ENCODE results near the gene MAN2A1. TPM values are rescaled to one million over a fixed set of nuclear protein-coding genes. Genes with fewer than 3 reads are reported as not detected.

MAN2A1 gene
- total RNA-seq, 1 experiment from 2014 or later = 78.0 TPM

- H2BK120ac ChIP-seq (ENCODE audit: low read depth, low read length, poor library complexity, severe bottlenecking) = no peak overlapping the region
Measured at GRCh38 chr5:109694451-109694891, 4.7 kb downstream of the MAN2A1 start.

More at GRCh38 chr5:109694451-109694891, 4.7 kb downstream of the MAN2A1 start:
- peaks cover 51% of the 10 kb centered on the region; the same call in 1 of the 2 replicates for H3K79me2 ChIP-seq (ENCODE audit: insufficient read depth, low read length)
- H3K27me3 ChIP-seq (ENCODE audit: insufficient read depth, low read length) = no peaks in the 10 kb centered on the region
- H2BK12ac ChIP-seq (ENCODE audit: insufficient read length, low read depth, low read length) = no peak overlapping the region
- H3K79me1 ChIP-seq (ENCODE audit: insufficient read depth, low read depth, low read length, poor library complexity, severe bottlenecking) = peaks cover 3% of the 10 kb centered on the region
- no peak for DNase-seq
- no peaks in the 10 kb centered on the region for H3K9me3 Mint-ChIP-seq
- no peaks in the 10 kb centered on the region; the same call in 1 of the 2 replicates for H3K27me3 Mint-ChIP-seq (ENCODE audit: low read depth)
- no peak overlapping the region for H4K91ac ChIP-seq (ENCODE audit: insufficient read length, low read depth, low read length)
- no peak overlapping the region for H3K4me2 ChIP-seq (ENCODE audit: insufficient read depth, insufficient read length, low read length)
- H3K23me2 ChIP-seq (ENCODE audit: insufficient read length, low read depth, low read length, poor library complexity, severe bottlenecking) = peaks cover 5% of the 10 kb centered on the region
- TF ChIP-seq CTCF (conservative IDR thresholded peaks at IDR 0.05) = no peak
- H2BK20ac ChIP-seq (ENCODE audit: low read depth, low read length, poor library complexity, severe bottlenecking) = no peak overlapping the region
- no peak overlapping the region for H4K8ac ChIP-seq (replicated peaks; ENCODE audit: insufficient read length, low read depth, low read length)
- no peak overlapping the region for H2AFZ ChIP-seq (ENCODE audit: low read length)
- peaks cover 10 to 18% (median 17%) of the 10 kb centered on the region in 3 experiments; a peak in 6 of 7 replicates for H3K36me3 Mint-ChIP-seq (ENCODE audit: insufficient read depth in 1 of 3, low read depth in 3 of 3)
- no peaks in the 10 kb centered on the region for H4K20me1 ChIP-seq (ENCODE audit: control insufficient read depth, insufficient read depth, insufficient read length)
- no peak overlapping the region for H3K14ac ChIP-seq (ENCODE audit: insufficient read depth, low read length)
- no peak overlapping the region for H3K27ac ChIP-seq (ENCODE audit: insufficient read length, low read depth, low read length)
- WGBS (ENCODE audit: extremely low coverage, insufficient read length, low lambda C conversion rate) = no CpG with 5 or more reads among the region's 1 CpG
- H3K18ac ChIP-seq (ENCODE audit: insufficient read length, low read depth, low read length) = no peak overlapping the region
- no peak overlapping the region for H2BK5ac ChIP-seq (ENCODE audit: insufficient read length, low read length)
- H3K27ac Mint-ChIP-seq = 0 out of 7 replicates have a peak overlapping the region, but pooled peaks of 1 of the 3 experiments have one; percentile 25
- H3K9me3 ChIP-seq (ENCODE audit: control insufficient read depth, low read depth, low read length) = no peaks in the 10 kb centered on the region
- H3K9ac ChIP-seq (ENCODE audit: extremely low read depth, insufficient read length, low read length) = no peak overlapping the region
- no peak overlapping the region for H2BK15ac ChIP-seq (ENCODE audit: low read depth, low read length)
- H3K56ac ChIP-seq (ENCODE audit: insufficient read length, low read depth, low read length) = no peak overlapping the region
- no peak overlapping the region for H3K4ac ChIP-seq (ENCODE audit: low read depth, low read length)
- H3T11ph ChIP-seq (ENCODE audit: low read length) = no peak overlapping the region
- H4K5ac ChIP-seq (ENCODE audit: insufficient read length, low read depth, low read length) = no peak overlapping the region
- H3K4me3 Mint-ChIP-seq = 0 out of 5 replicates have a peak overlapping the region, but pooled peaks of 1 of the 2 experiments have one; percentile 20
- peaks cover 15% of the 10 kb centered on the region; the same call in 1 of the 2 replicates for H3K4me1 ChIP-seq (ENCODE audit: insufficient read depth, low read length)
- H2AK5ac ChIP-seq (ENCODE audit: insufficient read length, low read length) = no peak overlapping the region
- peaks cover 73 to 81% of the 10 kb centered on the region in 2 experiments for H3K4me1 Mint-ChIP-seq
- no peak overlapping the region for H3K23ac ChIP-seq (ENCODE audit: insufficient read length, low read depth, low read length)

Measured in H9 (cell line).